ENCODE measurements around the gene ACP4.

Gene ACP4

DNA sequence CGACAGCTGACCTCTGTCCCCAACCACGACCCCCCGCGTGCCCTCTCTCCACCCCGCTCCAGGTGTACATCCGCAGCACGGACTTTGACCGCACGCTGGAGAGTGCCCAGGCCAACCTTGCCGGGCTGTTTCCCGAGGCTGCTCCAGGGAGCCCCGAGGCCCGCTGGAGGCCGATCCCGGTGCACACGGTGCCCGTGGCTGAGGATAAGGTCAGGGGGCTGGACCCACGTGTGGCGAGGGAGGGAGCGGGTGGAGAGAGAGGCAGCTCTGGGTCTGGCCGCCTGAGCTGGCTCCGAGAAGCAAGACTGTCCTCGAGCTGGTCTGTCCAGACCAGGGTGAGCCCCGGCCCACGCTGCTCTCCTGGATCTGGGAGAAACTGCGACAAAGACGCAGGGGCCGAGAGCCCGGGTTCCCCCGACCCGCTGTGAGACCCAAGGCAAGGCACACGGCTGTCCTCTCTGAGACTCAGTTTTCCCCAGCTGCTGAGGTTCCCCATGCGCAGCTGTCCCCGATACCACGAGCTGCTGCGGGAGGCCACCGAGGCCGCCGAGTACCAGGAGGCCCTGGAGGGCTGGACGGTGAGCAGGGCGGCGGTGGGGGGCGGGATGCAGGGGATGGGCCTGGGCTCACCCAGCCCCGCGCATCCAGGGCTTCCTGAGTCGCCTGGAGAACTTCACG is 1.5 kb downstream of the ACP4 start:
- H3K27ac ChIP-seq (ENCODE audit: low read depth, low read length) = no peak overlapping the region
- H3K4me3 ChIP-seq (ENCODE audit: low read depth, low read length) = no peak overlapping the region
- H3K27me3 ChIP-seq (ENCODE audit: control insufficient read depth, insufficient read depth, low read length) = no peaks in the 10 kb centered on the region
- no peaks in the 10 kb centered on the region for H3K9me3 ChIP-seq (ENCODE audit: control insufficient read depth, insufficient read depth, low read depth, low read length)
- peaks cover 15% of the 10 kb centered on the region; the same call in 1 of the 2 replicates for H3K36me3 ChIP-seq (ENCODE audit: control insufficient read depth, insufficient read depth, low read length)
- no peak overlapping the region for H3K9ac ChIP-seq (ENCODE audit: low read length)
- peaks cover 8% of the 10 kb centered on the region; the same call in 1 of the 2 replicates for H3K4me1 ChIP-seq (ENCODE audit: control insufficient read depth, insufficient read depth, low read length)

DNA sequence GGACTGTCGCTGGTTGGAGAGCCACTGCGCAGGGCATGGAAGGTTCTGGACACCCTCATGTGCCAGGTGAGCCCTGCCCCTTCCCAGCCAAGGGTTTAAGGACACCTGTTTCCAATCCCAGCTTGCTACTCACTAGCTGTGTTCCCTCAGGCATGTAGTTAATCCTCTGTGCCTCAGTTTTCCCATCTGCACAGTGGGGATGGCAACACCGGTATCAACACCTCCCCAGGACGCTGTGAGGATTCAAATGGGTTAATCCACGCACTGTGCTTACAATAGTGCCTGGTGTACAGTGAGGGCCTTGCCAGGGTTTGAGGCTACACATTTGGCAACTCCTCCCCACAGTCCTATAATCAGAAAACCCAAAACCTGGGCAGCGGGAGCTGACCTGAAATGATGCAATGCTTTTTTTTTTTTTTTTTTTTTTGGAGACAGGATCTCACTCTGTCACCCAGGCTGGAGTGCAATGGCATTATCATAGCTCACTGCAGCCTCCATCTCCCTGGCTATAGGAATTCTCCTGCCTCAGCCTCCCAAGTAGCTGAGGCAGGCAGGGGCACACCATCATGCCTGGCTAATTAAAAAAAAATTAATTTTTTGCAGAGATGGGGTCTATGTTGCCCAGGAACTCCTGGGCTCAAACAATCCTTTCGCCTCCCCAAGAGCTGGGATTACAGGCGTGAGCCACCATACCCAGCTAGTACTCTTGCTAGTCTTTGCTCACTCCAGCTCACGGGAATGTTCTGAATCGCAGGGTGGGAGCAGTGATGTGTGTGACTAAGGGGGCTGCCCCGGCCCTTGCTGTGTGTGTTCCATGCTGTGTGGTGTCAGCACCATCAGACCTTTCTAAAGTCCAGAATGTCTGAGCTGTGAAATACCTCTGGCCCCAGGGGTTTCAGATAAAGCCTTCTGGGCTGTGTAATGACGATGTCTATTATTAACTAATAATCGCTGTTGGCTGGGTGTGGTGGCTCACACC is 2.3 kb downstream of the ACP4 start:
- Histone ChIP-seq H3K9me3 (ENCODE audit: control insufficient read depth, insufficient read depth, low read depth, low read length) (no peaks in the 10 kb centered on the region), H3K27ac (ENCODE audit: low read depth, low read length) (no peak overlapping the region), H3K36me3 (ENCODE audit: control insufficient read depth, insufficient read depth, low read length) (peaks cover 22% of the 10 kb centered on the region), H3K9ac (ENCODE audit: low read length) (no peak overlapping the region), H3K4me3 (ENCODE audit: low read depth, low read length) (no peak overlapping the region), H3K4me1 (ENCODE audit: control insufficient read depth, insufficient read depth, low read length) (peaks cover 8% of the 10 kb centered on the region; the same call in 1 of the 2 replicates), H3K27me3 (ENCODE audit: control insufficient read depth, insufficient read depth, low read length) (no peaks in the 10 kb centered on the region)

DNA sequence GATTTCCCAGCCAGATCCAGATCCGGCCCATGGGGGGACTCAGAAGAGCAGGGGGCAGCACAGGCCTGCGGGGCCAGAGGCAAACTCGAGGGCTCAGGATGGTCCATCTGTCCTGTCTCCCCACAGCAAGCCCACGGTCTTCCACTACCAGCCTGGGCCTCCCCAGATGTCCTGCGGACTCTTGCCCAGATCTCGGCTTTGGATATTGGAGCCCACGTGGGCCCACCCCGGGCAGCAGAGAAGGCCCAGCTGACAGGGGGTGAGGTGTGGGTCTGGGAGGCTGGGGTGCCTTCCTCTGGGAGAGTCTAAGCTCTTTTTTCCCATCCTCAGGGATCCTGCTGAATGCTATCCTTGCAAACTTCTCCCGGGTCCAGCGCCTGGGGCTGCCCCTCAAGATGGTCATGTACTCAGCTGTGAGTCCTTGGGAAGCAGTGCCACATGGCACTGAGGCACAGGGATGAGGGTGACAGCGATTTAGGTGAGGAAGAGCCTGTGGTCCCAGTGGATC is 3.4 kb downstream of the ACP4 start:
- Histone ChIP-seq H3K36me3 (ENCODE audit: control insufficient read depth, insufficient read depth, low read length) (peaks cover 33% of the 10 kb centered on the region), H3K4me3 (ENCODE audit: low read depth, low read length) (no peak overlapping the region), H3K9me3 (ENCODE audit: control insufficient read depth, insufficient read depth, low read depth, low read length) (no peaks in the 10 kb centered on the region), H3K4me1 (ENCODE audit: control insufficient read depth, insufficient read depth, low read length) (peaks cover 8% of the 10 kb centered on the region; the same call in 1 of the 2 replicates), H3K27ac (ENCODE audit: low read depth, low read length) (no peak overlapping the region), H3K27me3 (ENCODE audit: control insufficient read depth, insufficient read depth, low read length) (no peaks in the 10 kb centered on the region), H3K9ac (ENCODE audit: low read length) (no peak overlapping the region)

DNA sequence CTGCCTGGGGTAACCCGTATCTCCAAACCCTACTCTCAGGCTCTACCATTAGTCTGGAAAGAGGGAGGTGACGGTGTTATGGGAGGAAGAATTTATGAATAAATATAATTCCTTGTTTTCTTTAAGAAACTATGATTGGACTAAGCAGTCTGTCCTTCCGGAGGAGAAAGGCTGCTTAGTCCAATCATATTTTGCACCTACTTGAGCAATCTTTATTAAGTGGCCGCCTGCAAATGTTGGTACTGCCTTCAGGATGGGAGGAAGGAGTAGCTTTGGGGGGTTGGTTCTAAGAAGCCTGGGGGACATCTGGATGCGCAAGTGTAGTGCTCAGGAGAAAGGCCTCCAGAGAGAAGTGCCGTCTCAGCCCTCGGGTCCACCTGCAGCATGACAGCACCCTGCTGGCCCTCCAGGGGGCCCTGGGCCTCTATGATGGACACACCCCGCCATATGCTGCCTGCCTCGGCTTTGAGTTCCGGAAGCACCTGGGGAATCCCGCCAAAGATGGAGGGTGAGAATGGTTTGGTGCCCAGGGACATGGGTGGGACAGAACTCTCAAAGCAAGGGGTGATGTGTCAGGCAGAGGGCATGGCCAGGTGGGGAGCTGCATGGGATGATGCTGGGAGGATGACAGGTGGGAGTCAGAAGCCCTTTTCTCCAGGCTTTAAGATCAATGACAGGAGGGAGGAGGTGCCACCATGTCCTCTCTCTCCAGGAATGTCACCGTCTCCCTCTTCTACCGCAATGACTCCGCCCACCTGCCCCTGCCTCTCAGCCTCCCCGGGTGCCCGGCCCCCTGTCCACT is 4.1 kb downstream of the ACP4 start:
- H3K9ac ChIP-seq (ENCODE audit: low read length) = no peak overlapping the region
- H3K36me3 ChIP-seq (ENCODE audit: control insufficient read depth, insufficient read depth, low read length) = peaks cover 39% of the 10 kb centered on the region
- H3K4me3 ChIP-seq (ENCODE audit: low read depth, low read length) = no peak overlapping the region
- no peak overlapping the region for H3K27ac ChIP-seq (ENCODE audit: low read depth, low read length)
- H3K27me3 ChIP-seq (ENCODE audit: control insufficient read depth, insufficient read depth, low read length) = no peaks in the 10 kb centered on the region
- H3K9me3 ChIP-seq (ENCODE audit: control insufficient read depth, insufficient read depth, low read depth, low read length) = no peaks in the 10 kb centered on the region
- H3K4me1 ChIP-seq (ENCODE audit: control insufficient read depth, insufficient read depth, low read length) = peaks cover 8% of the 10 kb centered on the region; the same call in 1 of the 2 replicates

DNA sequence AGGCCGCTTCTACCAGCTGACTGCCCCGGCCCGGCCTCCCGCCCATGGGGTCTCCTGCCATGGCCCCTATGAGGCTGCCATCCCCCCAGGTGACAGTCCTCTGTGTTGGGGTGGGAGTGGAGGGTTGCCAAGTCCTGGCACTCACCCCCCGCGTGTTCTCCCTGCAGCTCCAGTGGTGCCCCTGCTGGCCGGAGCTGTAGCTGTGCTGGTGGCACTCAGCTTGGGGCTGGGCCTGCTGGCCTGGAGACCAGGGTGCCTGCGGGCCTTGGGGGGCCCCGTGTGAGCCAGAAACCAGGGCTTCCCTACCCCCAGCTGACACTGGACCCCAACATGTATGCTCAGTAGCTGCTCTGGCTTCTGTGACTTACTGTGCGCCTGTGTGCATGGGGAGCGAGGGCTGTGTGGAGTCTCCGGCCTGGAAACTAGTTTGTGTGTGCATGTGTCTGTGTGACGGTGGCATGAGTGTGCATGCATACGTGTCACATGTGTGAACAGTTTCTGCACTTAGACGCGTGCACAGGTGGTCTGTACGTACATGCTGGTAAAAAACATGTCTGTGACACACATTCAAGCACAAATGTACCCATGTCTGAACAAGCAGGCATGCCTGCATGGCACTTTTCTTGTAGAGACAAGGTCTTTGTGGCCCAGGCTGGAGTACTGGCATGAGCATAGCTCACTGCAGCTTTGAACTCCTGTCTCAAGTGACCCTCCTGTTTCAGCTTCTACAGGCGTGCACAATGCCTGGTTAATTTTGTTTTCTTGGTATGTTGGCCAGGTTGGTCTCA is 4.9 kb downstream of the ACP4 start:
- H3K27ac ChIP-seq (ENCODE audit: low read depth, low read length) = no peak overlapping the region
- peaks cover 8% of the 10 kb centered on the region; the same call in 1 of the 2 replicates for H3K4me1 ChIP-seq (ENCODE audit: control insufficient read depth, insufficient read depth, low read length)
- no peak overlapping the region for H3K4me3 ChIP-seq (ENCODE audit: low read depth, low read length)
- no peaks in the 10 kb centered on the region for H3K9me3 ChIP-seq (ENCODE audit: control insufficient read depth, insufficient read depth, low read depth, low read length)
- H3K27me3 ChIP-seq (ENCODE audit: control insufficient read depth, insufficient read depth, low read length) = no peaks in the 10 kb centered on the region
- H3K36me3 ChIP-seq (ENCODE audit: control insufficient read depth, insufficient read depth, low read length) = peaks cover 47% of the 10 kb centered on the region
- H3K9ac ChIP-seq (ENCODE audit: low read length) = no peak overlapping the region

DNA sequence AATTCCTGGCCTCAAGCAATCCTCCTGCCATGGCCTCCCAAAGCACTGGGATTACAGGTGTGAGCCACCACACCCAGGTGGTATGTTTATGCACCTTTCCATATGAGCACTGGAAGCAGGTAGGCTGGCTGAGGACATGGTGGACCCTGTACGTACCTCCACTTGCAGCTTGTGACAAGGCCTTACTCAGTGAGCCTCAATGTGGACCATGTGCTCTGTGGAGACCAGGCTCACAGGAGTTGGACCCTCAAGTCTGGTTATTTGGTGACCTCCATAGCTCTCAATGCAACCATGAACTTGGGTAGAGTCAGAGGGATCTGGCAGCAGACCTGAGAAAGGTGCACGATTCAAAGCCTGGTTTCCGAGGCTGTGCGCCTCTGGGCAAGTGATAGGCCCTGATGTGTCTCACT is 5.5 kb downstream of the ACP4 start:
- Histone ChIP-seq H3K9ac (ENCODE audit: low read length) (no peak overlapping the region), H3K4me3 (ENCODE audit: low read depth, low read length) (no peak overlapping the region), H3K27ac (ENCODE audit: low read depth, low read length) (no peak overlapping the region), H3K27me3 (ENCODE audit: control insufficient read depth, insufficient read depth, low read length) (no peaks in the 10 kb centered on the region), H3K36me3 (ENCODE audit: control insufficient read depth, insufficient read depth, low read length) (peaks cover 53% of the 10 kb centered on the region), H3K4me1 (ENCODE audit: control insufficient read depth, insufficient read depth, low read length) (peaks cover 8% of the 10 kb centered on the region; the same call in 1 of the 2 replicates), H3K9me3 (ENCODE audit: control insufficient read depth, insufficient read depth, low read depth, low read length) (no peaks in the 10 kb centered on the region)

DNA sequence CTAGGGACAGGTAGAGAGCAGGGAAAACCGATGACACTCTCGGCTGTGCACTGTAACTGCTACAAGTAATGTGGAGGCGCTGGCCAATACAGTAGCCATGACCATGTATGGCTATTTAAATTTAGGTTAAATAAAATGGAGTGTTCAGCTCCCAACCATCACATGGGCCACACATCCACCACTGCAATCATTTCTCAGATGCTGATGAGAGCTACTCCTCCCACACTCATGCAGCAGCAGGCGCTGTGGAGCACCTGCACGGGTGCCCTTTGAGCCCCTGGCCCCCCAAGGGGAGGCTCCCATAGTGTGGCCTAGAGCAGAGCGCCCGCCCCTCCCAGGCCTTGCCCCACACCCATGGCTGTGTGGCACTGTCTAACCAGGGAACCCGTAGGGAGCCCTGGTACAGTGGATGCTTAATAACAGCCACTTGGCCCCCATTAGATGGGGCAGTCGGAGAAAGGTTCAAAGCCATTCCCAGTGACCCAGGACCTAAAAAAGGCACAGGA is 6.0 kb downstream of the ACP4 start:
- H3K9ac ChIP-seq (ENCODE audit: low read length) = no peak overlapping the region
- no peak overlapping the region for H3K4me3 ChIP-seq (ENCODE audit: low read depth, low read length)
- H3K27ac ChIP-seq (ENCODE audit: low read depth, low read length) = no peak overlapping the region
- H3K36me3 ChIP-seq (ENCODE audit: control insufficient read depth, insufficient read depth, low read length) = peaks cover 58% of the 10 kb centered on the region
- no peaks in the 10 kb centered on the region for H3K9me3 ChIP-seq (ENCODE audit: control insufficient read depth, insufficient read depth, low read depth, low read length)
- peaks cover 8% of the 10 kb centered on the region; the same call in 1 of the 2 replicates for H3K4me1 ChIP-seq (ENCODE audit: control insufficient read depth, insufficient read depth, low read length)
- H3K27me3 ChIP-seq (ENCODE audit: control insufficient read depth, insufficient read depth, low read length) = no peaks in the 10 kb centered on the region

DNA sequence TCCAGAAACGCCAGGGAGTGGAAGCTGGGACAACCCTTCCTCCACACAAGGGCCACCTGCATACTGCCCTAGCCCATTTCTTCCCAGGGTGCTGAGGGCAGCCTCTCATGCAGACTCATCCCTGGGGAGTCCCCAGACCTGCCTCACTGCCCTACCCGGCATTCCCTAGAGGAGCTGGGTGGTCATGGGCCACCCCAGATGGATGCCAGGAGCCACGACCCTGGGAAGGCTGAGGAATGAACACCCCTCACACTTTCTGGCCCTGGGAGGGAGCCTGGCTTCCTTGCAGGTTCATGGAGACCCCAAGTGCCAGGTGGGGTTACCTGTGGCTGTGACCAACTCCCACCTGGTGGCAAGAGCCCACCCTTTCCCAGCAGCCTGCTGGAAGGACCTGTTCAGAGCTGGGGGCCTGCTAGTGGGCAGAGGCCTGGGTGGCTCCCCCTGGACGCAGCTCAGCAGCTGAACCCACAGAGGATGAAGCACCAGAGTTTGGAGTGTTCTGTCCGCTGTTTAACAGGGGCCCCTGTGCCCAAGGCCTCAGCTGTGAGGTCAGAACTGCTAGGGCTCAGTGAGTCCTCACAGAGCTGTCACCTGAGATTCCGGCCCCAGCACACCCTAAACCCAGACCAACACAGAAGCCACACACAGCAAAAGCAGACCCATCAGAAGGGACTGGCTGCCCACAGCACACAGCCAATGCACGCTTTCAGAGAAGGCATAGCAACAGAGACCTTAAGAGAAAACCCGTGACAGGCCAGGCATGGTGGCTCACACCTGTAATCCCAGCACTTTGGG is 6.6 kb downstream of the ACP4 start:
- H3K27ac ChIP-seq (ENCODE audit: low read depth, low read length) = no peak overlapping the region
- peaks cover 8% of the 10 kb centered on the region; the same call in 1 of the 2 replicates for H3K4me1 ChIP-seq (ENCODE audit: control insufficient read depth, insufficient read depth, low read length)
- no peak overlapping the region for H3K4me3 ChIP-seq (ENCODE audit: low read depth, low read length)
- no peak overlapping the region for H3K9ac ChIP-seq (ENCODE audit: low read length)
- no peaks in the 10 kb centered on the region for H3K27me3 ChIP-seq (ENCODE audit: control insufficient read depth, insufficient read depth, low read length)
- peaks cover 61% of the 10 kb centered on the region for H3K36me3 ChIP-seq (ENCODE audit: control insufficient read depth, insufficient read depth, low read length)
- H3K9me3 ChIP-seq (ENCODE audit: control insufficient read depth, insufficient read depth, low read depth, low read length) = no peaks in the 10 kb centered on the region

DNA sequence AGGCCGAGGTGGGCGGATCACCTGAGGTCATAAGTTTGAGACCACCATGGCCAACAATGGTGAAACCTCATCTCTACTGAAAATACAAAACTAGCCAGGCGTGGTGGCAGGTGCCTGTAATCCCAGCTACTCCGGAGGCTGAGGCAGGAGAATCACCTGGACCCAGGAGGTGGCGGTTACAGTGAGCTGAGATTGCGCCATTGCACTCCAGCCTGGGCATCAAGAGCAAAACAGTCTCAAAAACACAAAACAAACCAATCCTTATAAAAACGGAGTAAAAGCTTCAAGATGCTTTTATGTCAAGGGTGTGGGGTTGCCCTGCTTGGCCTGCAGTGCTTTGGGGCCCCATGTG is 7.2 kb downstream of the ACP4 start:
- Histone ChIP-seq H3K36me3 (ENCODE audit: control insufficient read depth, insufficient read depth, low read length) (peaks cover 67% of the 10 kb centered on the region), H3K4me3 (ENCODE audit: low read depth, low read length) (no peak overlapping the region), H3K9ac (ENCODE audit: low read length) (no peak overlapping the region), H3K27me3 (ENCODE audit: control insufficient read depth, insufficient read depth, low read length) (no peaks in the 10 kb centered on the region), H3K4me1 (ENCODE audit: control insufficient read depth, insufficient read depth, low read length) (peaks cover 12% of the 10 kb centered on the region; the same call in 1 of the 2 replicates), H3K9me3 (ENCODE audit: control insufficient read depth, insufficient read depth, low read depth, low read length) (no peaks in the 10 kb centered on the region), H3K27ac (ENCODE audit: low read depth, low read length) (no peak overlapping the region)

Measured in HUES6 (cell line).